ENCODE measurements around the gene RAB11FIP4.

- no peak for TF ChIP-seq POLR2A (IDR thresholded peaks at IDR 0.05)
- TF ChIP-seq, protein P1, sequence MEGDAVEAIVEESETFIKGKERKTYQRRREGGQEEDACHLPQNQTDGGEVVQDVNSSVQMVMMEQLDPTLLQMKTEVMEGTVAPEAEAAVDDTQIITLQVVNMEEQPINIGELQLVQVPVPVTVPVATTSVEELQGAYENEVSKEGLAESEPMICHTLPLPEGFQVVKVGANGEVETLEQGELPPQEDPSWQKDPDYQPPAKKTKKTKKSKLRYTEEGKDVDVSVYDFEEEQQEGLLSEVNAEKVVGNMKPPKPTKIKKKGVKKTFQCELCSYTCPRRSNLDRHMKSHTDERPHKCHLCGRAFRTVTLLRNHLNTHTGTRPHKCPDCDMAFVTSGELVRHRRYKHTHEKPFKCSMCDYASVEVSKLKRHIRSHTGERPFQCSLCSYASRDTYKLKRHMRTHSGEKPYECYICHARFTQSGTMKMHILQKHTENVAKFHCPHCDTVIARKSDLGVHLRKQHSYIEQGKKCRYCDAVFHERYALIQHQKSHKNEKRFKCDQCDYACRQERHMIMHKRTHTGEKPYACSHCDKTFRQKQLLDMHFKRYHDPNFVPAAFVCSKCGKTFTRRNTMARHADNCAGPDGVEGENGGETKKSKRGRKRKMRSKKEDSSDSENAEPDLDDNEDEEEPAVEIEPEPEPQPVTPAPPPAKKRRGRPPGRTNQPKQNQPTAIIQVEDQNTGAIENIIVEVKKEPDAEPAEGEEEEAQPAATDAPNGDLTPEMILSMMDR (IDR thresholded peaks at IDR 0.05) = no peak
Measured at GRCh38 chr17:31559584-31560501, 168.4 kb downstream of the RAB11FIP4 start.
